SK-N-MC (cell line): ENCODE results near the gene CHTOP.
A peak's percentile ranks its signal among the peaks of the same experiment; 100 is the strongest.

Experiments
- EZH2 ChIP-seq: fragments of 200-600 bp; sonication (generic); IDR thresholded peaks from one replicate; pipeline ENCODE4 v1.6.1; 2017; ENCODE audit warnings: antibody characterized with exemption
- FOXP2 ChIP-seq: optimal IDR thresholded peaks from 2 replicates; pipeline ENCODE3; 2011; ENCODE audit warnings: mild to moderate bottlenecking, moderate library complexity; ENCODE audit not compliant: insufficient read depth; ENCODE audit errors: extremely low read length, control extremely low read depth
- POLR2AphosphoS5 ChIP-seq: IDR thresholded peaks from 2 replicates; pipeline ENCODE4 v1.6.1; 2012; ENCODE audit warnings: mild to moderate bottlenecking, low read depth, low read length, borderline replicate concordance

DNA sequence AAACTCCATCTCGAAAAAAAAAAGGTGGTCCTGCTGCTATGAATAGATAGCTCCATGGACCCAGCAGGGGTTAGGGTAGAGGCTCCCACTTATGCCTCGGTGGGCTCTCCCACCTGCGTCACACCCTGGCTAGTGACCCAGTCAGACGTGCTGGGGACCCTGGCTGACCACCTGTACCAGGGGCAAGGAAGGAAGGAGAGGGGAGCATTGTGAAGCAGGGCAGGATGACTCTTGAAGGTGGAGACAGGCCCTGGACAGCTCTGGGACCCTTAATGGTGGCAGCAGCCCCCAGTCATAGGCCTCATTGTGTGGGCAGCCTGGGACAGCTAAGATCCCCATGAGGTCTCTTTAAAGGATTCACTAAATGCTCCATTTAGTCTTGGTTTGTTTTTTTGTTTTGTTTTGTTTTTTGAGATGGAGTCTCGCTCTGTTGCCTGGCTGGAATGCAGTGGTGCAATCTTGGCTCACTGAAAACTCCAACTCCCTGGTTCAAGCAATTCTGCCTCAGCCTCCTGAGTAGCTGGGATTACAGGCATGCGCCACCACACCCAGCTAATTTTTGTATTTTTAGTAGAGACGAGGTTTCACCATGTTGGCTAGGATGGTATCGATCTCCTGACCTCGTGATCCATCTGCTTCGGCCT, 14.3 kb downstream of the CHTOP start:
- TF ChIP-seq POLR2AphosphoS5, result peak; percentile 51
- no peak for TF ChIP-seq EZH2
- TF ChIP-seq FOXP2, result no peak
